Stomach smooth muscle (tissue), 2 donors: ENCODE results near the gene PRSS53.

ENCODE experiments used
- H3K27ac ChIP-seq: one replicate; pipeline ENCODE4 v1.7.0; 2013; ENCODE audit warnings: mild to moderate bottlenecking, low read length, inconsistent platforms
- H3K27me3 ChIP-seq, 2 donors: one replicate each; pipeline ENCODE4 v1.7.0; 2013; ENCODE audit warnings: low read length in 2 of 2; ENCODE audit not compliant: insufficient read depth in 2 of 2, control insufficient read depth in 1 of 2
- H3K36me3 ChIP-seq, 2 donors: one replicate each; pipeline ENCODE4 v1.7.0; 2013; ENCODE audit warnings: low read length in 2 of 2; ENCODE audit not compliant: control insufficient read depth in 2 of 2, insufficient read depth in 2 of 2
- H3K4me1 ChIP-seq: one replicate; pipeline ENCODE4 v1.7.0; 2013; ENCODE audit warnings: low read length; ENCODE audit not compliant: control insufficient read depth, insufficient read depth
- H3K4me3 ChIP-seq, 2 donors: one replicate each; pipeline ENCODE4 v1.7.0; 2013; ENCODE audit warnings: low read length in 2 of 2
- H3K9ac ChIP-seq, 2 donors: one replicate each; pipeline ENCODE4 v1.7.0; 2013; ENCODE audit warnings: low read length in 2 of 2, mild to moderate bottlenecking in 1 of 2
- H3K9me3 ChIP-seq, 2 donors: one replicate each; pipeline ENCODE4 v1.7.0; 2013; ENCODE audit warnings: low read length in 2 of 2; ENCODE audit not compliant: control insufficient read depth in 2 of 2
- donor health status: healthy.
- donor health status: Pancreatic carcinoma.

The PRSS53 gene

GRCh38 chr16:31033709-31034492 lies 54.8 kb downstream of the PRSS53 start:
- H3K36me3 ChIP-seq = peaks cover 15 to 19% of the 10 kb centered on the region in 2 donors
- no peaks in the 10 kb centered on the region for H3K27me3 ChIP-seq
- H3K27ac ChIP-seq = peak overlapping the region; percentile 91
- H3K9ac ChIP-seq = peak overlapping the region; percentile 86 to 95
- no peaks in the 10 kb centered on the region for H3K9me3 ChIP-seq
- H3K4me1 ChIP-seq = peaks cover 15% of the 10 kb centered on the region
- peak overlapping the region; percentile 98 to 100 for H3K4me3 ChIP-seq
